GM15510 (cell line): ENCODE data around the gene CEP164.

Experiments
- POLR2A ChIP-seq: IDR thresholded peaks from 3 replicates; pipeline ENCODE4 v1.6.1; 2011; ENCODE audit warnings: borderline replicate concordance; ENCODE audit not compliant: insufficient read length; ENCODE audit errors: extremely low read depth

CEP164 gene

GRCh38 chr11:117461396-117462182 is 133.9 kb downstream of the CEP164 start:
- no peak for TF ChIP-seq POLR2A

- TF ChIP-seq POLR2A, result no peak
Observed at GRCh38 chr11:117462183-117462863, 134.7 kb downstream of the CEP164 start.

- no peak for TF ChIP-seq POLR2A
Observed at GRCh38 chr11:117462864-117463247, 135.2 kb downstream of the CEP164 start.
